H9 (cell line): ENCODE results near the gene GPR146. TPM values are rescaled to one million over a fixed set of nuclear protein-coding genes. Genes with fewer than 3 reads are reported as not detected.

Experiments
- DNase-seq: peaks from one replicate; pipeline ENCODE4 v3.0.0-alpha.2; 2017
- H2AFZ ChIP-seq: one replicate; pipeline ENCODE4 v1.6.1; 2013; ENCODE audit warnings: mild to moderate bottlenecking, low read length, control low read depth, moderate library complexity
- H2AK5ac ChIP-seq: 2 replicates; pipeline ENCODE4 v1.6.1; 2013; ENCODE audit warnings: low read length, control low read depth, mixed read lengths; ENCODE audit not compliant: insufficient read length
- H2BK120ac ChIP-seq: one replicate; pipeline ENCODE4 v1.6.1; 2013; ENCODE audit warnings: low read depth, mild to moderate bottlenecking, low read length, control low read depth, inconsistent platforms; ENCODE audit not compliant: poor library complexity, severe bottlenecking
- H2BK12ac ChIP-seq: 2 replicates; pipeline ENCODE4 v1.6.1; 2013; ENCODE audit warnings: low read length, control low read depth, mixed read lengths, low read depth; ENCODE audit not compliant: insufficient read length
- H2BK15ac ChIP-seq: 2 replicates; pipeline ENCODE4 v1.6.1; 2013; ENCODE audit warnings: low read depth, low read length, control low read depth
- H2BK20ac ChIP-seq: one replicate; pipeline ENCODE4 v1.6.1; 2013; ENCODE audit warnings: low read depth, mild to moderate bottlenecking, low read length, control low read depth, inconsistent platforms; ENCODE audit not compliant: poor library complexity, severe bottlenecking
- H2BK5ac ChIP-seq: 2 replicates; pipeline ENCODE4 v1.6.1; 2013; ENCODE audit warnings: low read length, control low read depth, mixed read lengths; ENCODE audit not compliant: insufficient read length
- H3K14ac ChIP-seq: 2 replicates; pipeline ENCODE4 v1.6.1; 2013; ENCODE audit warnings: low read length, control low read depth; ENCODE audit not compliant: insufficient read depth
- H3K18ac ChIP-seq: 2 replicates; pipeline ENCODE4 v1.6.1; 2013; ENCODE audit warnings: low read depth, mild to moderate bottlenecking, mixed read lengths, low read length, control low read depth; ENCODE audit not compliant: insufficient read length
- H3K23ac ChIP-seq: 2 replicates; pipeline ENCODE4 v1.6.1; 2013; ENCODE audit warnings: low read length, control low read depth, mixed read lengths, low read depth; ENCODE audit not compliant: insufficient read length
- H3K23me2 ChIP-seq: 2 replicates; pipeline ENCODE4 v1.6.1; 2013; ENCODE audit warnings: low read depth, mild to moderate bottlenecking, mixed read lengths, low read length, control low read depth; ENCODE audit not compliant: insufficient read length, poor library complexity, severe bottlenecking
- H3K27ac ChIP-seq: 2 replicates; pipeline ENCODE4 v1.5.1; 2013; ENCODE audit warnings: low read length, control low read depth, mixed read lengths, low read depth; ENCODE audit not compliant: insufficient read length
- H3K27me3 ChIP-seq: 2 replicates; pipeline ENCODE4 v1.6.1; 2013; ENCODE audit warnings: low read length, control low read depth, inconsistent platforms; ENCODE audit not compliant: insufficient read depth
- H3K4ac ChIP-seq: 2 replicates; pipeline ENCODE4 v1.6.1; 2013; ENCODE audit warnings: low read depth, mild to moderate bottlenecking, control low read depth, inconsistent platforms, low read length, moderate library complexity
- H3K4me1 ChIP-seq: 2 replicates; pipeline ENCODE4 v1.6.1; 2013; ENCODE audit warnings: low read length, control low read depth, inconsistent platforms; ENCODE audit not compliant: insufficient read depth
- H3K4me2 ChIP-seq: 2 replicates; pipeline ENCODE4 v1.6.1; 2013; ENCODE audit warnings: low read length, control low read depth, mixed read lengths; ENCODE audit not compliant: insufficient read length, insufficient read depth
- H3K56ac ChIP-seq: 2 replicates; pipeline ENCODE4 v1.6.1; 2013; ENCODE audit warnings: low read depth, mild to moderate bottlenecking, mixed read lengths, low read length, control low read depth; ENCODE audit not compliant: insufficient read length
- H3K79me1 ChIP-seq: 2 replicates; pipeline ENCODE4 v1.6.1; 2013; ENCODE audit warnings: low read depth, mild to moderate bottlenecking, moderate library complexity, low read length, control low read depth, inconsistent platforms; ENCODE audit not compliant: insufficient read depth, poor library complexity, severe bottlenecking
- H3K79me2 ChIP-seq: 2 replicates; pipeline ENCODE4 v1.6.1; 2013; ENCODE audit warnings: low read length, control low read depth, inconsistent platforms; ENCODE audit not compliant: insufficient read depth
- H3K9ac ChIP-seq: 2 replicates; pipeline ENCODE4 v1.6.1; 2013; ENCODE audit warnings: low read length, control low read depth, mixed read lengths; ENCODE audit not compliant: insufficient read length; ENCODE audit errors: extremely low read depth
- H3K9me3 ChIP-seq: one replicate; pipeline ENCODE4 v1.6.1; 2013; ENCODE audit warnings: low read depth, low read length, inconsistent platforms; ENCODE audit not compliant: control insufficient read depth
- H3T11ph ChIP-seq: one replicate; pipeline ENCODE4 v1.6.1; 2013; ENCODE audit warnings: mild to moderate bottlenecking, low read length, control low read depth, inconsistent platforms
- H4K20me1 ChIP-seq: one replicate; pipeline ENCODE4 v1.6.1; 2013; ENCODE audit not compliant: control insufficient read depth, insufficient read length, insufficient read depth
- H4K5ac ChIP-seq: 2 replicates; pipeline ENCODE4 v1.6.1; 2013; ENCODE audit warnings: low read depth, mild to moderate bottlenecking, mixed read lengths, low read length, control low read depth; ENCODE audit not compliant: insufficient read length
- H4K8ac ChIP-seq: replicated peaks from 2 replicates; pipeline ENCODE4 v1.6.1; 2013; ENCODE audit warnings: low read length, control low read depth, mixed read lengths, low read depth; ENCODE audit not compliant: insufficient read length
- H4K91ac ChIP-seq: 2 replicates; pipeline ENCODE4 v1.6.1; 2013; ENCODE audit warnings: low read depth, mild to moderate bottlenecking, moderate library complexity, mixed read lengths, low read length, control low read depth; ENCODE audit not compliant: insufficient read length
- H3K27ac Mint-ChIP-seq, 3 experiments: 2 replicates in 2 of 3; 3 replicates in 1 of 3; pipeline ENCODE4 v1.8.0; 2020 to 2021; ENCODE audit warnings: mixed read lengths in 3 of 3, mild to moderate bottlenecking in 1 of 3, moderate library complexity in 1 of 3
- H3K27me3 Mint-ChIP-seq: 2 replicates; pipeline ENCODE4 v1.8.0; 2021; ENCODE audit warnings: low read depth, mild to moderate bottlenecking, moderate library complexity, mixed read lengths
- H3K36me3 Mint-ChIP-seq, 3 experiments: 2 replicates in 2 of 3; 3 replicates in 1 of 3; pipeline ENCODE4 v1.8.0; 2020 to 2021; ENCODE audit warnings: low read depth in 3 of 3, mixed read lengths in 3 of 3; ENCODE audit not compliant: insufficient read depth in 1 of 3
- H3K4me1 Mint-ChIP-seq, 2 experiments: 2 replicates each; pipeline ENCODE4 v1.8.0; 2020; ENCODE audit warnings: mixed read lengths in 2 of 2
- H3K4me3 Mint-ChIP-seq, 2 experiments: 2 replicates in 1 of 2; 3 replicates in 1 of 2; pipeline ENCODE4 v1.8.0; 2020 to 2021; ENCODE audit warnings: mild to moderate bottlenecking in 2 of 2, mixed read lengths in 2 of 2, moderate library complexity in 1 of 2
- H3K9me3 Mint-ChIP-seq, 2 experiments: 2 replicates in 1 of 2; 3 replicates in 1 of 2; pipeline ENCODE4 v1.8.0; 2020; ENCODE audit warnings: mild to moderate bottlenecking in 2 of 2, mixed read lengths in 2 of 2, moderate library complexity in 1 of 2
- WGBS: extraction: QIAGEN DNeasy Blood & Tissue Kit; methylation state at CpG from one replicate; pipeline ENCODE4 v1.1.7; 2013; ENCODE audit warnings: missing lambda C conversion rate, low lambda C conversion rate, mixed read lengths; ENCODE audit not compliant: insufficient read length; ENCODE audit errors: extremely low coverage; 5-methylcytosine and 5-hydroxymethylcytosine counted together
- total RNA-seq: library from RNA; stranded (reverse); gene quantifications from 2 replicates; pipeline ENCODE4 v1.2.1, GENCODE V29; 2021
- TF ChIP-seq, protein P1 (sequence below): fragments of 200-600 bp; sonication (generic); conservative IDR thresholded peaks from 3 replicates; pipeline ENCODE4 v1.8.0; 2021; ENCODE audit warnings: antibody characterized with exemption, mild to moderate bottlenecking

Gene GPR146
- total RNA-seq, 1 experiment from 2014 or later: 1.4 TPM

GRCh38 chr7:1015196-1016121 lies 28.9 kb upstream of the GPR146 start:
- H3K14ac ChIP-seq: no peak overlapping the region; the same call in 1 of the 2 replicates
- H3K4me2 ChIP-seq: no peak overlapping the region
- no peaks in the 10 kb centered on the region for H3K4me1 ChIP-seq
- Mint-ChIP-seq H3K27me3 (no peaks in the 10 kb centered on the region), H3K27ac (peak overlapping the region in 2 of 3 experiments; percentile 34 to 66; a peak in 2 of 7 replicates), H3K36me3 (peaks cover 0 to 9% (median 4%) of the 10 kb centered on the region in 3 experiments; a peak in 4 of 7 replicates), H3K9me3 (no peaks in the 10 kb centered on the region), H3K4me3 (no peak overlapping the region), H3K4me1 (no peaks in the 10 kb centered on the region)
- H4K8ac ChIP-seq: no peak overlapping the region
- no peak overlapping the region for H2BK20ac ChIP-seq
- no peaks in the 10 kb centered on the region for H3K9me3 ChIP-seq
- H2AFZ ChIP-seq: no peak overlapping the region
- no peaks in the 10 kb centered on the region for H3K79me1 ChIP-seq
- H2BK15ac ChIP-seq: no peak overlapping the region
- no CpG with 5 or more reads among the region's 28 CpGs for WGBS
- H3K18ac ChIP-seq: no peak overlapping the region
- no peak overlapping the region for H3K4ac ChIP-seq
- no peak overlapping the region for H2BK5ac ChIP-seq
- H4K5ac ChIP-seq: no peak overlapping the region
- H4K91ac ChIP-seq: no peak overlapping the region
- no peaks in the 10 kb centered on the region for H3K79me2 ChIP-seq
- H3K23ac ChIP-seq: no peak overlapping the region
- no peak overlapping the region for H2AK5ac ChIP-seq
- no peak overlapping the region for H2BK120ac ChIP-seq
- H3K23me2 ChIP-seq: no peaks in the 10 kb centered on the region
- H2BK12ac ChIP-seq: no peak overlapping the region
- TF ChIP-seq, protein P1, sequence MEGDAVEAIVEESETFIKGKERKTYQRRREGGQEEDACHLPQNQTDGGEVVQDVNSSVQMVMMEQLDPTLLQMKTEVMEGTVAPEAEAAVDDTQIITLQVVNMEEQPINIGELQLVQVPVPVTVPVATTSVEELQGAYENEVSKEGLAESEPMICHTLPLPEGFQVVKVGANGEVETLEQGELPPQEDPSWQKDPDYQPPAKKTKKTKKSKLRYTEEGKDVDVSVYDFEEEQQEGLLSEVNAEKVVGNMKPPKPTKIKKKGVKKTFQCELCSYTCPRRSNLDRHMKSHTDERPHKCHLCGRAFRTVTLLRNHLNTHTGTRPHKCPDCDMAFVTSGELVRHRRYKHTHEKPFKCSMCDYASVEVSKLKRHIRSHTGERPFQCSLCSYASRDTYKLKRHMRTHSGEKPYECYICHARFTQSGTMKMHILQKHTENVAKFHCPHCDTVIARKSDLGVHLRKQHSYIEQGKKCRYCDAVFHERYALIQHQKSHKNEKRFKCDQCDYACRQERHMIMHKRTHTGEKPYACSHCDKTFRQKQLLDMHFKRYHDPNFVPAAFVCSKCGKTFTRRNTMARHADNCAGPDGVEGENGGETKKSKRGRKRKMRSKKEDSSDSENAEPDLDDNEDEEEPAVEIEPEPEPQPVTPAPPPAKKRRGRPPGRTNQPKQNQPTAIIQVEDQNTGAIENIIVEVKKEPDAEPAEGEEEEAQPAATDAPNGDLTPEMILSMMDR: no peak
- no peak for DNase-seq
- H3K56ac ChIP-seq: no peak overlapping the region
- no peaks in the 10 kb centered on the region for H3K27me3 ChIP-seq
- no peak overlapping the region for H3K27ac ChIP-seq
- no peak overlapping the region for H3K9ac ChIP-seq
- no peak overlapping the region for H3T11ph ChIP-seq
- H4K20me1 ChIP-seq: no peaks in the 10 kb centered on the region
